Measurements from ENCODE around the gene MTA1.

The MTA1 gene

DNA sequence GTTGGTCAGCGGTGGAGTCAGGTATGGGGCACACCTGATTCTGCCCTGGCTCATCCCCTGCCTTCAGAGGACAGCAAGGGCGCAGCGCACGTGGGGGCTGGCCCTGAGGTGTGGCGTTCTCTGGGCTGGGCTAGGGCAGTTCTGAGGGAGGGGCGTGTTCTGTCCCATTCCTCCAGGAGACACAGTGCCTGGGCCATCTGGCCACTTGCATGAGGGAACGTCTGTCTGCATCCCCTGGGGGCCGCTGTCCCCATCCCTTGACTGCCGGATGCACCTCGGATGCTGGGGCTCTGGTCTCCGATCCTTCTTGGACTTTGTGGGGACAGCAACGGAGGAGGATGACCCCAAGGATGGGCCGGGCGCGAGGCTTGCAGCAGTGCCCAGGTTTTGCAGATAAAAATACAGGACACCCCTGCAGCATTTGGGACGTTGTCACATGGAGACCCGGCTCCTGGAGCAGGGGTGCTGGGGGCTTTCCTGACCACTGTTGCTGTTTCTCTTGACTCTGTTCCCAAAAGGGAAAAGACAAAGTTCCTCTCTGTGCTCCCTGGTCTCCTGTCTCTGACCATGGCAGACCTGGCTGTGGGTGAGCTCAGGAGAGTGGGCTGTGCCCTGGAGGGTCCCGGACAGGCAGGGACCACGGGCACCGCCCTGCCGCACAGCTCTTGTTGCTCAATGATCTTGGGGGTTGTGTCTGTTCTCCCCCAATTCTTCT lies 6.9 kb downstream of the MTA1 start:
- DNase-seq, result no peak

DNA sequence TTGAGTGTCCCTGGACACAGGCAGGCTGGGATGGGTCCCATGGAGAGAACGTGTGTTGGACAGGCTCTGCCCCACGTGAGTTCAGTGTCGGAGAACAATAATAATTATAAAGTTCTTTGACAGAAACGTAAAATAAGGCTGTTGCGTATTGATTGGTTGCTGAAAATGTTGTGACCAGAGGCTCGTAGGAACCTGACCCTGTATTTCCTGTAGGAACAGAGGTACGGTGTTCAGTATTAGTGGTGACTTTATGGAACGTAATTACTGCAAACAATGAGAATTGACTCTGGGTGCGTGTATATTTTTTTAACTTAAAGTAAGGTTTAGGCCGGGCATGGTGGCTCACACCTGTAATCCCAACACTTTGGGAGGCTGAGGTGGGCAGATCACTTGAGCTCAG lies 7.8 kb downstream of the MTA1 start:
- no peak for DNase-seq

DNA sequence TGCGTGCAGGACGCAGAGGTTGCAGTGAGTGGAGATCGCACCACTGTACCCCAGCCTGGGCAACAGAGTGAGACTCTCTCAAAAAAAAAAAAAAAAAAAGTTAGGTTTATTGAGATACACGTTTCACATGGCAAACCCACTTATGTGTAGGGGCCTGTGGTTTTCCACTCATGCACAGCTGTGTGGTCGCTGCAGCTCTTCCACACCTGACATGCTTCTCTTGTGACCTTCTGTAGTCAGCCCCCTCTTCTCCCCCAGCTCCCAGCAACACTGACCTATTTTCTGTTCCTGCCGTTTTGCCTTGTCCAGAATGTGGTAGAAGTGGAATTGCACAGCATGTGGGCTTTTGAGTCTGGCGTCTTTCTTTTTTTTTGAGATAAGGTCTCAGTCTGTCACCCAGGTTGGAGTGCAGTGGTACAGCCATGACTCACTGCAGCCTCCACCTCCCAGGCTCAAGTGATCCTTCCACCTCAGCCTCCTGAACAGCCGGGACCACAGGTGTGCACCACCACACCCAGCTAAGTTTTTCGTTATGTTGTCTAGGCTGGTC lies 8.4 kb downstream of the MTA1 start:
- no peak for DNase-seq

DNA sequence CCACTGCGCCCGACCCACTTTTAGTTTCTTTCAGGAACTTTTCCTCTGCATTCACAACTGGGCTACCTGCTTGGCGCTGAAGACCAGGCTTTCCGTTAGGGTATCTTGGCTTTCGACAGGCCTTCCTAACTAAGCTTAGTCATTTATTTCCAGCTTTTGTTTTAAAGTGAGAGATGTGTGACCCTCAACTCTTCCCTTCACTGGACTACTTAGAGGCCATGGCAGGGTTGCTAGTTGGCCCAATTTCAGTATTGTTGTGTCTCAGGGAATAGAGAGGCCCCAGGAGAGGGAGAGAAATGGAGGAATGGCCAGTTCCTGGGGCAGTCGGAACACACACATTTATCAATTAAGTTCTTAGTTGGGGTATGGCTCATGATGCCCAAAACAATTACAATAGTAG lies 10.4 kb downstream of the MTA1 start:
- DNase-seq, result no peak

DNA sequence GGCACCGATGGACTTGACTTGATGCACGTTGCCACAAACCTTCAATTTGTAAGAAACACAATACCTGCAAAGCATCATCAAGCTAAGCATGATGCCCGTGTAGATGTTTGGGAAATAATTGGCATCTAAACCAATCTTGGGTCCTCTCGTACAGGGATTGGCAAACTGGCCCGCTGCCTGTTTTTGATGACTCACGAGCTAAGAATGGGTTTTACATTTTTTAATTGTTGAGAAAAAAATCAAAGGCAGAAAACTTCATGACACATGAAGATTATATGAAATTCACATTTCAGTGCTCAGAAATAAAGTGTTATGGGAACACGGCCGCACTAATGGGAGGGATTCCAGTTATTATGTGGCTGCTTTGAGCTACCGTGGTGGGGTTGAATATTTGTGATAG lies 10.9 kb downstream of the MTA1 start:
- DNase-seq, result no peak

DNA sequence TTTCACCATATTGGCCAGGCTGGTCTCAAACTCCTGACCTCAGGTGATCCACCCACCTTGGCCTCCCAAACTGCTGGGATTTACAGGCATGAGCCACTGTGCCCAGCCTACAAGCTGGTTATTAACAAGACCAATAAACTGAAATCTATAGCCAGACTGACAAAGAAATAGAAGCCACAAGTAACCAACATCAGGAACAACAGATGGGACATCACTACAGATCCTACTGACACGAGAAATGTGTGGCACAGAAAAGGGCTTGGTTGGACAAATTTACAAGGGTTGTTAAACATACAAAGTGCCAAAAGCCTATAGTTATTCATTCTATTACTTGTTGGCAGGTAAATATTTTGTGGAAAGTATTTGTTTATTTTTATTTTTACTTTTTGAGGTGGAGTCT lies 11.6 kb downstream of the MTA1 start:
- no peak for DNase-seq

DNA sequence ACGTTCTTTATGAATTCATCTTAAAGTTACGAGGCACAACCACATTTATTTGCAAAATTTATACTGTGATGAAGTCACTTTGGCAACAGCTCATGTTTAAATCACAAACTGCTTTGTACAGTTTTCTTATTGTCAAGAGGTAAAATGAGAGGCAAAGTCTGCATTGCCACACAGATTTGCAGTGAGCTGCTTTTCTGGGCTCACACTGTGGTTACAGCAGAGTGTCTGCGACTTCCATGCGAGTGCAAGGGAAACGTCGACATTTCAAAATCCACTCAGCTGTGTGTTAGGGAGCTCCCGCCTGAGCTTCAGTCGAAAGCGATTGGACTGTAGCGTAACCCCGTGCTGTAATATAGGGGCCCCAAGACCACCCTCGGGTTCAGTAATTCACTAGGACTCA lies 13.0 kb downstream of the MTA1 start:
- no peak for DNase-seq

DNA sequence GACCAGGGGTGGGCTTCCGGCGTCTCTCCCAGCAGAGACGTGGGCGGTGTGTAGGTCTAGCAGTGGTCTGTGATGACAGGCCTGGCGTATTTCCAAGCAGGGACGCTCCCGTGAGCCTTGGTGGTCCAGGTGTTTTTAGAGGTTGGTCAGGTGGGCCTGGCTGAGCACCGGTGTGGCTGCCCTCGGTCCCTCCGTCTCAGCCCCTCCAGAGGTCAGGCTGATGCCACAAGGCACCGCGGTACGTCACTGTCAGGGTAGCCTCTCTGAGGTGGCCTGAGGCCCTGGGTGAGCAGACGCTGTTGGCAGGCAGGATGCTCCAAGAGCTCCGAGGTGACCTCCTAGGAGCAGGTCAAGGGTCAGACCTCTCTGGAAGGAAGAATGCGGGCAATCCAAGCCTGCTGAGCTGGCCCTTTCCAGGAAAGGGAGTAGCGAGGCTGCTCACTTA lies 13.6 kb downstream of the MTA1 start:
- DNase-seq, result no peak

DNA sequence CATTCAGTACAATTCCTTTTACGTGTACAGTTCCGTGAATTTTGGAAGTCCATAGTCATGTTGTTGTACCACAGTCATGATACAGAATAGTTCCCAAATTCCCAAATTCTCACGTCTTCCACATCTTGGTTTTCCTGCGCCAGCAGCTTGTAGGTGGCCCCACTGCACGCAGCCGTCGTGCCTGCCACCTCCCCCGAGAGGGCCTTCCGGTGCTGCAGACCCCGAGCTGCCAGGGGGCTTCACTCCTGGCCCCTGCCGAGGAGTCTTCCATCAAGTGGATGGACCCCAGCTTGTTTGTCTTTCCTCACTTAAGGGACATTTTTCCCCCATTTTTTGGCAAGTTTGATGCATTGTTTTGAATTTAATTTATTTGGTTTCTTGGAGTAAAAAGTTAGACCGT lies 16.8 kb downstream of the MTA1 start:
- DNase-seq, result no peak

DNA sequence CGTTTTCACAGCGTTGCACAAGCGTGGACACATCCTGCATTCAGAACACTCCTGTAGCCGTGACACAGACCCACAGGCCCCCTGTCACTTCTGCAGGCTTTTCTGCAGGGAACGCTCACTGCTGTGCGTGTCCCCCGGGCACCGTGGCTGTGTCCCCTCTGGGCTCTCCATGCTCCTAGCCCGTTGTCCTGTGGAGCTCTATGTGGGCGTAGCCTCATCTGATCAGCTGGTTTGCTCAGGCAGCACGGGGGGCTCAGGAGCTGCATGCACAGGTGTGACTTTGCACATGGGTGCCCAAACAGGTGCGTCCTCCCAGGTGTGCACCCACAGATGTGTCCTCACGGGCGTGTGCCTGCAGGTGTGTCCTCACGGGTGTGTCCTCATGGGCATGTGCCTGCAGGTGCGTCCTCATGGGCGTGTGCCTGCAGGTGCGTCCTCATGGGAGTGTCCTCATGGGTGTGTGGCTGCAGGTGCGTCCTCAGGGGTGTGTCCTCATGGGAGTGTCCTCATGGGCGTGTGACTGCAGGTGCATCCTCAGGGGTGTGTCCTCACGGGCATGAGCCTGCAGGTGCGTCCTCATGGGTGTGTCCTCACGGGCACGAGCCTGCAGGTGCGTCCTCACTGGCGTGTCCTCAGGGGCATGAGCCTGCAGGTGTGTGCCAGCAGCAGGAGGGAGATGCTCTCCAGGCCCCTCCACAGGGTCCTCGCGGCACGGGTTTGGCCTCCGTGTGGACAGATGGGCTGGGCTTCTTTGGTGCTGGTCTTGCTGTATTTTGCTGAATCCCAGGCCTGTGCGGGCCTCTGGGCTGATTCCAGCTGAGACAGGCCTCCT lies 17.5 kb downstream of the MTA1 start:
- DNase-seq, result no peak

DNA sequence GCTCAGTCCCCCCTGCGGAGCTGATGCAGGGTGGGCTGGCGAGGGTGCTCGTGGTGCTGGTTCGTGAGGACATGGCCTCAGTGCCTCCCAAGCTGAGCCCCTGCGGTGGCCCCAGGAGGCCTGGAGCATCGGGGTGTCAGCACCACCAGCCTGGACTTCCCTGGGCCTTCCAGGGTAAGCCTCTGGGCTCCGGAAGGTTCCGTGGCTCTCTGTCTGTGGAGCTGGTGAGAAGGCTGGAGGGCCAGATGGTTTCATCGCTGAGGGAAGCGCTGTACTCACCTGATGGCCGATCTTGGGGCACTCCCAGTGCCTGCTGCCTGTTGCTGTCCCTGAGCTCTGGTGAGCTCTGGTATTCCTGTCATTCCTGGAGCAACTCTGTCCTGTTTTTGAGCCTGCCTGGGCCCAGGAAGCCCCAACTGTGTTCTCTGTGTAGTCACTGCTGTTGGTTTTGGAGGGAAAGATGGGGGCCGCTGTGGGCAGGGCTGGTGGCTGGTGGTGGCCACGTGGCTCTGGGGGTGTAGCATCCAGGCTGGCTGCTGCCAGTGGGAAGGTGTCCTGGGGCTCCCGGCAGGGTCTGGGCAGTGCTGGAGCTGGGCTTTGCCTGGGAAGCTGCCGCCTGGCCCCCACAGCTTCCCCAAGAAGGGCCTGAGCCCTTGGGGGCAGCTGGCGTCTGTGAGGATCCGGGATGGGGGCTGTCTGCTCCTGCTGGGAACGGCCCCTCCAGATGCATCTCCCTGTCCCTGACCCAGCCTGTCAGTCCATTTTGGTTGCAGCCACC lies 18.3 kb downstream of the MTA1 start:
- no peak for DNase-seq

DNA sequence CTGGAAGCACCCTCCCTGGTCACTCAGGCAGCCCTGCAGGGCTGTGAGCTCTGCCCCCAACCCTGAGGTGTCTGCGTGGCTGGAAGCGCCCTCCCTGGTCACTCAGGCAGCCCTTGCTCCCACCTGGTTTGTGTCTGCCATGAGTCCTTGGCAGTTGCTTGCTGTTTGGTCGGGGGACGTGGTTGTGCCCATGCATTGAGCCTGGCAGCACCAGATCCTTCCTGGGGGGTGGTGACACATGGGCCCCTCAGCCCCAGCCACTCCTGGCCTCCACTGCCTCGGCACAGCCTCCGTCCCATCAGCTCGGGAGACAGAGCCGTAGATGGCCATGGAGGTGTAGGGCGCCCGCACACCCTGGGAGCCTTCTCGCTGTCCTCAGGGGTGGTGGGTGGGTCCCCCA lies 19.6 kb downstream of the MTA1 start:
- no peak for DNase-seq

DNA sequence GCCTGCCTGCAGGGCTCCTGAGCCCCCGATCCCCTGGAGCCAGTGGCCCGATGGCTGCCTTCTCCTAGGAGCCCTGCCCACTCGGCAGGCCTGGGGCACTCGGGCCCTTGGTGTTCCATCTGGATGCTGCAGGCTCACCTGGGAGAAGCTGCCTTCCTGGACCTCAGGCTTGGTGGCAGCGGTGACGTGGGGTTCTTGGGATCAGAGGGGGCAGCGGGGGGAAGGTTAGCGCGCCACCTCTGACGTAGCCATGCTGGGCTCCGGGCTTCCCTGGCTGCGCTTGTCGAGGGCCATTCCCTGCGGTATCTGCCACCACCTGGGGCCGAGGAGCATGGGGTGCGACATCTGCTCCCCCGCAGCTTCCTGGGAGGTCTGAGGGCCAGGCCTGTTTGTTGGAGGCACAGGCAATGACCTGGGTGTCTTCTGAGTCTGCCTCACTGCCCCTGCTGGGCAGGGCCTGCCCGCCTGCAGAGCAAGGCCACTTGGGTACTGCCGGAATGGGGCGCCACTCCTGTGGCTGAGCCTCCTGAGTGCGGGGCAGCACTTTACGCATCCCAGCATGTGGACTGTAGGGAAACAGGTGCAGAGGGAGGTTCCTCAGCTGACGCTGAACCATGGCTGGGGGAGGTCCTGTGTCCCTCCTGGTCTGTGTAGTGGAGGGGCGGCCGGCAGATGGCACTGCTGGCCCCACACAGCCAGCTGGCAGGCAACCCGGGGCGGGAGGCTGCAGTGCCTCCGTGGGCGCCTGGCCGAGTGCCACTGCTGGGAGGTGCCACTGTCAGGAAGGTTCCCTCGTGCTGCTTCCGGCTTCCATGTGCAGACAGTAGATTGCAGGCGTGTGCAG lies 20.3 kb downstream of the MTA1 start:
- DNase-seq, result no peak

DNA sequence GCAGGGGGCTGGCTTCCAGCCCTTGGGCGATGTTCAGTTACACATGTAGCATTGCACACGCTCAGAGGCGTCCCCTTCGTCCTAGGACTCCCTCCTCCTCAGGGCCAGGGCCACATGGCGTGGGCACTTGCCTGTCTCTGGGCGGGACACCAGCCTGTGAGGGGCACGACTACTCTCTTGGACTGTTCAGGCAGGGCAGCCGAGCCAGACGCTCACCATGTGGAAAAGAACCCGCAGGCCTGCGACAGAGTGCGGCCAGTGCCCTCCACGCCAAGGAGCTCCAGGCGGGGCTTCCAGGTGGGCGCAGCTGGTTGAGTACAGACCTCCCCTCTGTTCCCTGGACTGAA lies 20.9 kb downstream of the MTA1 start:
- no peak for DNase-seq

DNA sequence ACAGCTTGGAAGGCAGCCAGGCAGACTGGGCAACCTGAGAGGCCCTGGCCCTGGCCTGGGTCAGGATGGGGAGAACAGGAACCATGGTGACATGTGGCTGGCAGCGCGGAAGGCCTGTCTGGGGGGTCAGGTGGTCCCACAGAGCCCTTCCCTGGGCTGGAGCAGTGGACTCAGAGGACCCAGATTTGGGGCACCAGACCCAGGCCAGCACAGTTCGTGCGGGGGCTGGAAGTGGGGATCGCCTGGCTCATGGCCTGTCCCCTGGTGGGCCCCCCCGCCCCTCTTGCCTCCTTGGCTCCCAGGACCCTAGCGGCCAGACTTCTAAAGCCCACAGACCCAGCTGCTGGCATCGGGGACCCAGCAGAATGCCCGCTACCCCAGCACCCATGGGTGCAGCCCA lies 21.4 kb downstream of the MTA1 start:
- DNase-seq, result no peak

DNA sequence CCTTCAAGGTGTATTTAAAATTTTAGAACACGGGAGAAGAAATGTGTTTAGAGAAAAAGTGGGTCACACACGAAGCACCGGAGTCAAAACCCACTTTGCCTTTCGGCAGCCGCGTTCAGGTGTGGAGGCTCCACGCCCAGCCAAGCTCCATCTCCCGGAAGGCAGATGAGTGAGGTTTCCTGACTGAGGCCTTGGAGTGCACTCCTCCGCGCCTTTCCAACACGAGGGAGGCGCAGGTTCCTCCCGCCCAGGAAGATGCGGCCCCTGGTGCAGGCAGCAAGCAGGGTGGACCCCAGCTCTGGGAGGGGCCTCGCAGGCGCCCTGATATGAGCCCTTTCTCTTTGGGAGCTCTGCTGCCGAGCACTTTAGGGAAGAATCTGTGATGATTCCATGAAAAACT lies 22.5 kb downstream of the MTA1 start:
- no peak for DNase-seq

DNA sequence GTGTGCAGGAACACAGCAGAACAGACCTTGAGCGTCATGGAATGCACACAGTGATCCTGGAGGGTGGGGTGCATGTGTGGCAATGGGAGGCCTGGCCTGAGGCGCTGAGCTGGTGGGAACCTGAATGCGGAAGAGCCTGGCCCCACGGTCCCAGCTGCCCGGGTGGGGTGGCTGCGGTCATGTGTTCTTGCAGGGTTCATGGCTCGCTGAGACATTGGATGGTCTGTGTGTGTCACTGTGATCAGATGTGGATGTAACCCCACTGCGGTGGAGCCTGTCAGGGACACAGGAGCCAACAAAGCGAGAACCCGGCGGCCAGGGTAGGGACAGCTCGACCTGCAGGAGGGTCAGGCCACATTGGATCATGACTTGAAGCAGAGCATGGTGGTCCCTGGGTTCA lies 23.2 kb downstream of the MTA1 start:
- DNase-seq, result no peak

DNA sequence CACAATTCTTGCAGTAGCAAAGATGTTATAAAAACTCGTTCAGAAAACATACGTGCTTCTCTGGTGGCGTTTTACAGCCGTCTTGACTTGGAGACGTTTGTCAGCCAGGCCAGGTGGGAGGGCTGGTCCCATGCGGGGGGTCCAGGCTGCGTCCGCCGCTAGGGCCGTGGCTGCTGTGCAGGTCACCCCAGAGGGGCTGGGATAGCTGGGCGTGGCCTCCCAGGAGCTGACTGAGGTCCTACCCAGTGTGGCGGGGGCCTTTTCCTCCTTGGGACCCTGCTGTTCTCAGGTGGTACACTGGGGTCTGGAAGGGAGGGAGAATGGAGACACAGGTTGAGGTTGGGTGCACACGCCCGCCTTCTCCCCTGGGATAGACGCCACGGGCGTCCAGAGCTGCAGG lies 25.2 kb downstream of the MTA1 start:
- DNase-seq, result no peak

DNA sequence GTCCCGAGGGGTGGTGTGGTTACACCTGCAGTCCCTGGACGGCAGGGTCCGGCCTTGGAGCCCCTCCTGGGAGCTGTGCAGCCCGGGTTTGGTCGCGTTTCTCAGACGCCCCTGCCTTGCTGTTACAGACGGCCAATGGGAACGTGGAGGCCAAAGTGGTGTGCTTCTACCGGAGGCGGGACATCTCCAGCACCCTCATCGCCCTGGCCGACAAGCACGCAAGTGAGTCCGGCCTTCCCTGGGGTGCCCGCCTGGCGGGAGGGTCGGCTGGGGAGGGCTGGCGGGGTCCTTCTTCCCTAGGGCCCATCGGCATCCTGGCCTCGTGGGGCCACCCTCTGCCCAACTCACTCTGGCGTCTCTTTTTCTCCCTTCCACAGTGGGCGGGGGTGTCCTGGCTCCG lies 25.7 kb downstream of the MTA1 start:
- DNase-seq, result no peak

DNA sequence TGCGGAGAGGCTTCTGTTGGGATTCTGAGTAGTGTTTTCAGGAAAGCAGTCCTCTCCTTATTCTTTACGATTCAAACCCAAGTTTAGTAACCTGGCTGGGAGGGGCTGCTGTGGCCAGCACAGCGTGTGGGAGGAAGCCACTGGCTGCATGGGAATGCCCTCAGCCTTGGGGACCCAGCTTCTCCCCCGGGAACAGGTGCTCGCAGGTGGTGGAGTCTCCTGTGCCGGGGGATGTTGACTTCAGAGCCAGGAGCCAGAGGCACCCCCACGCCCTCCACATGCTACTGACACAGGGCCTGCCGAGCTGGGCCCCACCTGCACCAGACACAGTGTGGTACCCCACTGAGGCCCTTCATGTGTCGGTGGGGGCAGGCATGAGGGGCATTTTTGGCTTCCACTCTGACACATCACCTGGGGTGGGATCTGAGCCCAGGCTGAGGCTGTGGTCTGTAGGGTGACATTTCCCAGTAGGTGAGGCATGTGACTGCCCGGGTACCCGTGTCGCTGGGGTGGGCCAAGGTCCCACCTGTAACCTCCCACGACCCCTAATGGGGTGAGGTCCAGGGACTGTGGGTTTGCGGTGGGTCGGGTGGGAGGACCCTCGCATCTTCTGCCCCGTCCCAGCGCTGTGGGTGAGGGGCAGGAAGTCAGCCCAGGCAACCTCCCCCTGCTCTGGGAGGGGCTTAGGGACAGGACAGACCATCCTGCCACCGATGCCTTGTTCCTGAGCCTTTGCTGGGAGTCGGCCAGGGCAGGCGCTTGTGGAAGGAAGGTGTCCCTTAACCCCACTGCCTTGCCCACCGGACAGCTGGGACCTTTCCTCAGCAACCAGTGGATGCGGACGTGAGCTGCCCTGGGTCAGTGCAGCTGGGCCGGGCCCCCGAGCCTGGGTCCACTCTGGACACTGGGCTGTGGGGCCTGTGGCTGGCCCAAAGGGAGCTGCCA lies 26.5 kb downstream of the MTA1 start:
- no peak for DNase-seq

DNA sequence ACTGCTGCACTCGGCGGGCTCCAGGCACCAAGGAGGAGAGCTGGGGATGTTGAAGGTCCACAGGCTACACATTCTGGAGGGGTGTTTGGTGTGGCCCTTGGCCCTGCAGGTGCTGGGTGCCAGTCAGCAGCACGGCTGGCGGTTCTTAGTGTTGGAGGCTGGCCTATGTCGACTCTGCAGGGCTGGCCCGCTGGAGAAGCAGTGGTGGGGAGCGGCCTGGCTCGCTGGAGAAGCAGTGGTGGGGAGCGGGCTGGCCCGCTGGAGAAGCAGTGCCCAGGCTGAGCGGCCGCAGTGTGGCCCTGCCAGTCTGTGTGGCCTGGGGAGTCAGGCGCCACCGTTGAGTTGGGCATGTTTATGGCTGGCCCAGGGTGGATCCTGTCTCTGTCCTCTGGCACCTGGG lies 27.3 kb downstream of the MTA1 start:
- no peak for DNase-seq

Data from femur (tissue), 1 donor.